ENCODE measurements around the gene SCLY.

DNA sequence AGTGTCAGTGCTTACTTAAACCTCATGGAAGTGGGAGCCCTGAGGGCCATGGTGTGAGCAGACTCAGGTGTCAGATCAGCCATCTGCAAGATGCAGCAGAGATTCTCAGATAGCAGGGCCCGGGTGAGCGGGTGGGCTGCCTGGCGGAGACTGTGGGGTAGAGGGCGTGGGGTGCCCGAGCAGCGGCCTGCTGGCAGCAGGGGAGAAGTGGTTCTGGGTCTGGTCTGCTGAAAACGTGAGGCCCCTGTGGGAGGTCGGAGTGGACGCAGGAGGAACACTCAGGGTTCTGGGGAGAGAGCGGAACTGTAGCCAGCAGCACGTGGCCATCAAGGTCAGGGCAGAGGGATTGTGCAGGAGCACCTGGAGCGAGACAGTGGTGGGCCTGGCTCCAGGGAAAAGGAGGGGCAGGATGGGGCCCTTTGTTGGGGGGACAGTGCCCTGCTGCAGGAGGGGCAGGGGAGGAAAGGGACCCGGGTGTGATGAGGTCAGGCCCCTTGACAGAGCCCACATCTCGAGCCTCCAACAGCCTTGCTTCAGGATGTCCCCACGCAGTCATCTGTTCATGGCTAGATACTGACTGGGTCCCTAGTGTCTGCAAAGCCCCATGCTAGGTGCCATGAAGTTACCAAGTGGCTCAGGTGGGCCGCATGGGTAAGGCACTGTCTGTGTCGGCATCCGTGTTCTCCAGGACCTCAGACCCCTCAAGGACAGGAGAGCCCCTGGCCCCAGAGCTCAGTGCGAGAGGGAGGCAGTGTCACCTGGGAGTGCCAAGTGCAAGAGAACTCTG lies 36.6 kb downstream of the SCLY start:
- no peak for TF ChIP-seq POLR2A (IDR thresholded peaks at IDR 0.05)
- TF ChIP-seq CTCF (IDR thresholded peaks at IDR 0.05) = no peak
